GM21619 (cell line): ENCODE results near the gene CELF4.

ENCODE experiments used
- ATAC-seq: cut with Tn5 transposase; IDR thresholded peaks from one replicate; pipeline ENCODE4 v1.9.1; 2021; ENCODE audit not compliant: unreplicated experiment

CELF4 gene

DNA sequence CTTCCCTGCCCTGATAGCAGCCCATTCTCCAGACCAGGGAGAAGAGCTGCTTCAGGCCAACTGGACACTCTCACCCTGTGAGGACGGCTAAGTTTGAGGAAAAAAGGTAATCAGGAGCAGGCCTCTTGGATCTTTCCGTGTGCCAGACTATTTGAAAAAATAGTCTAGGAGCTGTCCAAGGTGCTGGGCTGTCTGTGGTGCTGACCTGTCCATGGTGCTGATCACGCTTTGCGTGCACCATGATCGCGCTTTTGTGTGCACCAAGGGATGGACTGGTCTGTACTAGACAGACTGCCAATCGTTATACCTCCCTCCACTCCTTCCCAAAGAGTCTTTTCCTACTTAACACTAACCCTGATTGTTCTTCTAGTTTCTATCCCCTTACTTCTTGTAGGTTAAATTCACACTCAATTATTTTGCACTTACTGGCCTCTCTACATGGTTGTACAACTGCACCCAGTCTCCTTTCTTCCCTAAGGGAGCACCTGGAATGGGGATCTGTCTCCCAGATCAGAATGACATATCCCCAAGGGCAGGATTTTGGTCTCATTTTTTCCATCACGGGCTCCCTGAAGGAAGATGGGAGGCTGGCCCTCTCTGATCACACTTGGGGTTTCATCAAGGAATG, 295.4 kb downstream of the CELF4 start:
- no peak for ATAC-seq

DNA sequence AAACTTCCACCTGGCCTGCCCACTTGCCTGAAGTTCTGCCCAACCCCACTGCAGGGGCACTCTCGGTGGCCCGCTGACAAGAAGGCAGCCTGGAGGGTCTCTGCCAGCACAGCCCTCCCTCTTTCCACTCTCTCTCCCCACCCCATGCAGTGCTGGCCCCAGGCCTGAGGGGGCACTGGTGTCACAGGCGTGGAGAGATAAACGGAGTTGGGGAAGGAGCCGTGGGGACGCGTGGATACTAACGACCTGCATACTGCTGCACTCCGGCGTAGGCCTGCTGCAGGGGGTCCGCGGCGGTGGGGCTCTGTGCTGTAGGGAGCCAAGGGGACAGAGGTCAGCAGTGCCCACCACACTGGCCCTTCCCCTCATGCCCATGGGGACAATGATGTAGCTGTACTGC, 299.3 kb downstream of the CELF4 start:
- no peak for ATAC-seq

DNA sequence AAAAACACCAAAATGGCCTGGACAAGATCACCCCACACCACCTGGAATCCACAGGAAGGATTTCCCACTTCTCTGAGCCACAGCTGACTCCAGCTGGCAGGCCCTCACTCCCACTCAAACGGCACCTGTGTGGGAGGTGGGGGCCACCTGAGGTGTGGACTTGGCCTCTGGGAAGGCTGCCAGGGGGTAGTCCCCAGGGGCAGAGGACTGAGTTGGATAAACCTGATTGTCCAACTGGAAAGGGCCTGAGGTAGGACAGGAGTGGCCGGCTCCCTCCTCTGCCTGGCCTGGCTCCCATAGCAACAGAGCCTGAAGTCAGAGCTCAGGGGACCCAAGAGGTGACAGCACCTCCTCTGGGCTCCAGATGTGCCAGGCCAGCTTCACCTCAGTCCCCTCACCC, 300.2 kb downstream of the CELF4 start:
- no peak for ATAC-seq

DNA sequence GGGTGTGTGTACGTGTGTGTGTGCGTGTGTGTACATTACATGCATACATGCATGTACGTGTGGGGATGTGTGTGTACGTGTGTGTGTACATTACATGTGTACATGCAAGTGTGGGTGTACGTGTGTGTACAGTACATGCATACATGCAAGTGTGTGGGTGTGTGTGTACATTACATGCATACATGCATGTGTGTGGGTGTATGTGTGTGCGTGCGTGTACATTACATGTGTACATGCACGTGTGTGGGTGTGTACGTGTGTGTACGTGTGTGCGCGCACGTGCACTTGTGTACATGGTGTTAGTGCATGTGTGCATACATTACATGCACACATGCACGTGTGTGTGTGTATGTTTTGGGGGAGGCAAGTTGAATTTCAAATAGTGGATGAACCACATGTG, 300.6 kb downstream of the CELF4 start:
- no peak for ATAC-seq

DNA sequence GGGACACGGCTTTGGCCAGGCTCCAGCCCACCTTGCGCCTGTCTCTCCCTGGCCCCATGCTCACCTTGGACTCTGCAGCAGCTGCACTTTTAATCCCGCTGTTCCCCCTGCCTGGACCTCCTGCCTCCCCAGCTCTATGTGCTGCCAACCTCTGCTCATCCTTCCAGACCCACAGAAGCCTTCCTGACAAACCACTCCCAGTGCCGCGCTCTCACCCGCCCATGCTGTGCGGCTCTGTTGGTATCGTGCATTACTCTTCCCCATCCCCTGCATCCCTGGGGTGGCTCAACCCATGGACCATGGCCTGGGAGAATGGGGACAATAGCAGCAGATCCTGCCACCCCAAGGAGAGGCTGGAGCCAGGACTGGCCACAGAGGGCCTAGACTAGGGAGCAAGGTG, 303.6 kb downstream of the CELF4 start:
- ATAC-seq, result no peak

DNA sequence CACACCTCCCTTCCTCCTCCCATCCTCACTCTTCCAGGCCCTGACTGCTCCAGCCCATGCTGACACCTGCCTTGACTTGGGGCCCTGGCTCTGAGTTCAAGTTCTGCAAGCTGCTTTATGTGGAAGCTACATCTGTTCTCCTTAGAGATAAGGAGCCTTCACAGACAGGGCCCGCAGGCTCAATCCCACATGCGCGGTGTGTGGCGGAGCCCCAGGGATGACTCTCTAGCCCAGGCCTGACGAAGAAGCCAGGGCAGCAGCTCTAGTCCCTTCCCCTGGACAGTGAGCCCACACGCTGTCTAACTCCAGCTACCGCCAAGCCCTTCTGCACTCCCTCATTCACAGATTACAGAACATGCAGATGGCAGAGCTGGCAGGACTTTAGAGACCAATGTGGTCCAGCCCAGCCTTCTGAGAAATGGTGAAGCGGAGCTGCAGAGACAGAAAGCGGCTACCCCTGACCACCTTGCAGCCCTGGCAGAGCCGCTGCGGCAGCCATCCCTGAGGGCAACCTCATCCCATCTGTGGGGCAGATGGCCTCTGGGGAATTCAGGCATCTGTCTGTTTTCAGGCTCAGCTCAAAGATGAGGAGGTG, 304.3 kb downstream of the CELF4 start:
- ATAC-seq, result no peak

DNA sequence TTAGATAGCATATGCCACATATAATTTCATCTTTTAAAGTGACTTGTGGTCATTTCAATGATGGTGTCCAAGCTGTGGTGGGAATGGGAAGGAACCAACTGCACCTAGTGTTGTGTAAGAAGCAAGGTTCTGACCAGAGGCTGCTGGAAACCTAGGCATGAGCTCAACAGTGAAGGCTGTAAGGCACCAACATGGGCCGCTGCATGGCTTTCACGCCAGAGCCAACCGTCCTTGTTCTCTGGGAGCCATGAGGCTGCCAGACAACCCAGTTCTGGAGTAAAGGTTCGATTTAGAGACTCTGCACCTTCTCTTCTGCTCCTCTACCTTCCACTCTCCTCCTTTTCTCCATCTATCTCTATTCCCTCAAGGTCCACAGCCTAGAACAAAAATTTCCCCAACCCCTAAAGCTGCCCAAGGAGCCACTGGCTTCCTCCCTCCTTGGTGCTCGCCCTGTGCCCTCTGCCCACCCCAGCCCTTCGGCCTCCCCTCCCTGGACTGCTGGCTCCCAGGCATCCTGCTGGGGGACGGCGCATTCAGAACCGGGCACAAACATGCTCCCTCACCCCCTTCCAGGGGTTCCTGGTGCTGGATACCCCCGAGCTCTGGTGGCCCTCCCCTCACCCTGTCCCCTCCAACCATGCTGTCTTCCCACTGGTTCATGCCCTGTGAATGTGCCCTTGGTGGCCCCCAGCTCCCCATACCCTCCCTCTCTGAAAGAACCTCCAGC, 305.1 kb downstream of the CELF4 start:
- no peak for ATAC-seq

DNA sequence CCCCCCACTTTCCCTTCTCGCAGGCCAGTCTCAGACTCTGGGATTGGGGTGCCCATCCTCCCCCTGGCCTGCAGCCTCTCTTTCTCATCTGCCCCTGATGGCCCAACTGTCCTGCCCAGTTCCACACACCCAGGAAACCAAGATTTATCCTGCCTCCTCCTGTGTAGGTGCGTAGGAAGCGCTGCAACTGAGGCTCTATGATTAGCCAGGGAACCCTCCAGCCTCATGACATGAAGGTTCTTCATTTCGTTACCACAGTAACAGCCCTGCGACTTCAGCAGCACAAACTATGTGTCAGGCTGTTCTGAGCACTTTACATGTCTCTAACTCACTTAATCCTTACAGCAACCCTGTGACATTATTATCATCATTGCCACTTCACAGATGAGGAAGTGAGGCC, 305.9 kb downstream of the CELF4 start:
- no peak for ATAC-seq

DNA sequence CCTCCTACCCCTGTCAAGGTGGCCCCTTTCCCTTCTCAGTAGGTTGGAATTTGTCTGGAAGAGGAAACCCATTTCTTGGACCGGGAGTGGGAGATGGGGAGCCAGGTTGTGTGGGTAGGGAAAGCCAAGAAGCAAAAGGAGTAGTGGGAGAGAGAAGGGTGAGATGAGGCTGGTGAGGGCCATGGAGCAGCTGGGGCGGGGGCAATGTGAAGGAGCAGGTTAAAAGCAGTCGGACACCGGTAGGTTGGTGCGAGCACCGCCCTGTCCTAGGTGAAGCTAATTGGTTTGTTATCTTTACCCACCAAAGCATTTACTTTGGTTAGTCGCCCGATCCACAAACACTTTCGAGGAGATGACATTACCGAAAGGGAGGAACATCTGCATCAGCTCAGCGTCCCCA, 306.8 kb downstream of the CELF4 start:
- ATAC-seq, result no peak

DNA sequence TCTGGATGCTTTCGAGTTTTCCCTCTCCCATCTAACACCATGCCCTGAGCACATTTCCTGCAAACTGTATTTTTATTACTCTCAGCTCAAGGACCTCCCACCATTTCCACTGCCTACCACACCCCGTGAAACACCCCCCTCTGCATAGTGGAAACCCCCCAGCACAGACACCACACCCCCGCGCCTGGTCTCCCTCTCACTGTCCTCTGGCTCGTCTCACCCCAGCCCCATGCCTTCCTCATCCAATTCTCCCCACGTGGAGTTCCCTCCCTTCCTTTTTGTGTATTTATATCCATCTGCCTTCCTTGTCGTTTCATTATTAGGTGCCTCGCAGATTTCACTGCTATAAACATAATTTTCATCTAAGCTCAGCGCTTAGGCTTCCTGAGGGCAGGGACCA, 307.5 kb downstream of the CELF4 start:
- ATAC-seq, result no peak

DNA sequence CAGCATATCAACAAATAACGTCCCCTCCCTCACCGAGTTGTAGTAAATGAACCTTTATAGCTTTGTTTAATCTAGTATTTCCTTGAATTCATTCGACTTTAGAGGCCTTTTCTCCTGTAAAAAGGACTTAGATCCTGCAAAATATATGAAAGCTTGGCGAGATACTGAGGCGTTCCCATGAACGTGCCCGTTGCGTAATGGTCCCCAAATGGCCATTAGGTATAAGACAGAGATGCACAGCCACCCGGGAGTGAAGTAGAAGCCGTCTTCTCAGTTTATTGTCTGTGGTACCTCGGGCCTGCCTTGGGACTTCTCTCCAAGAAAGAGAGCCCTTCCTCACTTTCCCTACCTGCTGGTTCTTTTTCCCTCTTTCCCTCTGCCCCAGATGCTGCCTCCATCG, 310.6 kb downstream of the CELF4 start:
- ATAC-seq, result no peak

DNA sequence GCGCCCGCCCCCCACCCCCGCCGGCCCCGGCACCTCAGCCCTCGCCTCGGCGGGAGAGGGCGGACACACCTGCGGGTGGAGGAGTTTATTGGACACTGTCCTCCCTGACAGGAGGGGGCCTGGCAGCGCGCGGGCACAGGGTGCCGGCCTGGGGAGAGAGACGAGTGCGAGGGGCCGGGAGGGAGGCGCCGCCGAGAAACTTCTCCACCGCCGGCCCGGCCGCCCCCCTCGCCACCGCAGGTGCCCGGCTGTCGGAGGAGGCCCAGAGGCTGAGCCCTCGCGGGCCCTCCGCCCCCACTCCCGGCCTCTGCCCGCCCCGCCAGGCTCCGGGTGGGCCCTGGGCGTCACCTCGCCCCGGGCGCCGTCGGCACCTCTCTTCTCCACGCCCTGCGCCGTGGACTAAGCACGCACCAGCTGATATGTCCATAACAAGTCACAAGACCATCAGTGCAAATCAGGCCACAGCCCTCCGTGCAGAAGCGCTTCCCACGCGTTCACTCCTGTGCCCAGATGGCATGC, 311.3 kb downstream of the CELF4 start:
- ATAC-seq, result peak; percentile 11

DNA sequence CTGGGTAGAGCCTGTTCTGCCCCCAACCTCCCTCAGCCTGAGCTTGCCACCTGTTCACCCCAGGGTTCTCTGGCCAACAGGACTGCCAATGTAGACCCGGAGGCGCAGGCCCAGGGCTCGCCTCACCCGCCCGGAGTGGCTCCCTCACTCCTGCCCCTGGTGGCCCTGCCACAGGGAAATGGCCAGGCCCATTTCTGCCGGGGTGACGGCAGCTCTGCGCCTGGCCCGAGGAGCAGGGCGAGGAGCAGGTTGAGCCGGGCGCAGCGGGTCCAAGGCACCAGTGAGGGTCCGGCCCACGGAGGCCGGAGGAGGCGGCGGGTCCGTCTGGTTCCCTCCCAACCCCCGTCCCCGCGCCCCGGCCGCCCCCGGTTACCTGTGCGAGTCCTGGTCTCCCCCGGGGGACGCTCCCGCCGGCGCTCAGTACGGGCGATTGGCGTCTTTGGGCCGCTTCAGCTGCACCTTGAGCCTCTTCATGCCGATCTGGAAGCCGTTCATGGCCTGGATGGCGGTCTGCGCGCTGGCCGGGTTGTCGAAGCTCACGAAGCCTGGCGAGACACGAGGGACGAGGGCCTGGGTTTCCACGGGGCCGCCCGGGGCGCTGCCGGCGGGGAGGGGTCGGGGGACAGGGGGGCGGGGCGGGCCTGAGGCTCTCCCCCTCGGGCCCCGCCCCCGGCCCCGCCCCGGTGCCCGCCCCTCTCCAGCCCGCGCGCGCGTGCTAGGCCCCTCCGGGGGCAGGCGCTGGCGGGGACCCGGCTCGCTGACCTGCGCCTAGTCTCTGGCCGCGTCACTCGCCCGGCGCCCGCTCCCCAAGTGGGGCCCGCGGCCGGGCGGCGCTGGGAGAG, 312.0 kb downstream of the CELF4 start:
- ATAC-seq, result peak; percentile 43

DNA sequence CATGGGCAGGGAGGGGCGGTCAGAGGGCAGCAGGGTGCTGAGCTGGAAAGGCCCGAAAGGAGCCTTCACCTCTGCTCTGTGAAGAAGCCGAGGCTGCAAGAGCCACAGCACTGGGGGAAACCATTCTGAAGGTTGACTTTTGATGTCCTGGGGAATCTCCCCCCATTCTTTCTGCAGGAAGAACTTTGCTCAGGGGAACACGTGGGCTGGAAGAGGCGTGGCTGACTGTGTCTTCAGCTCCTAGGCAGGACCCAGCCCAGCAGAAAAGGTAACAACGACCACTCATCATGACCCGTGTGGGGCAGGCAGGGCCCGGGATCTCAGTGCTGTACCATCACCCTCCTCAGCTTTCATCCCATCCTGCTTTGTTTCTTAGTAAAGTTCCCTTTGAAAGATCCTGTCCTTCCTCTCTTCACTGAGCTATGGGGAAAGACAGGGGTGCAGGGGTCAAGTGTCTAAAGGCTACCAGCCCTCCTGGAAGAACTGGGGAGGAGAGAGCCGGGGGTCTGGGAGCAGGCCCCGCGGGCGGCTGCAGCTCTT, 312.7 kb downstream of the CELF4 start:
- ATAC-seq, result no peak

DNA sequence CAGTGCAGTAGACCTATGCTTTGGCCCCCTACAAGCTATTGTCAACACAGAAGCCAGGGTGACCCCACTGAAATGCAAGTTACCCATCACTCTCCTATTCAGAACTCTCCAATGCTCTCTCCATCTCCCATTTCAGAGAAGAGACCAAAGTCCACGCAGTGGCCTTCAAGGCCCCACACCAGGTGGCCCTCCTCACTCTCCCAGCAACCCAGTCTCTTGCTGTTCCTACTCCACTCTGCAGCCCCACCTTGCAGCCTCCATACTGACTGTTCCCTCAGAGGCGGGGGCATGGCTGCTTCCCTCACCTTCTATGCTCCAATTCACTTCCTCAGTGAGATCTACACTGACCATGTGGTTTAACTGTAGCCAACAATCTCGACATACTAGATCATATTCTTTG, 313.3 kb downstream of the CELF4 start:
- no peak for ATAC-seq

DNA sequence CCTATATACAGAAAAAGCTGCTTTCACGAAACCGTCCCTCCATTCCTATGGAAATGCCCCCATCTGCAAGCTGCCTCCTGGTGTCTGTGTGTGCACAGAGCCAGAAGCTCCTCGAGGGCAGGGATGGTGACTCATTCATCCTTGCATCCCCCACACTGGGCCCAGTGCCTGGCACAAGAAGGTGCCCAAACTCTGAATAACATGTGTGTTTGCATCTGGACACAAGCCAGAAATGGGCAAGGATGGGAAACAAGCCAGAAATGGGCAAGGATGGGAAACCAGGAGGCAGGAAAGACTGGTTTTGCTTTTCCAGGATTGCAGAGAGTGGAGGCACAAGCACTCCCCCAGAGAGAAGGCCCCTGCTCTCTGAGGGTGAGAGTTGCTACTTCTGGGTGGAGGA, 313.9 kb downstream of the CELF4 start:
- ATAC-seq, result no peak

DNA sequence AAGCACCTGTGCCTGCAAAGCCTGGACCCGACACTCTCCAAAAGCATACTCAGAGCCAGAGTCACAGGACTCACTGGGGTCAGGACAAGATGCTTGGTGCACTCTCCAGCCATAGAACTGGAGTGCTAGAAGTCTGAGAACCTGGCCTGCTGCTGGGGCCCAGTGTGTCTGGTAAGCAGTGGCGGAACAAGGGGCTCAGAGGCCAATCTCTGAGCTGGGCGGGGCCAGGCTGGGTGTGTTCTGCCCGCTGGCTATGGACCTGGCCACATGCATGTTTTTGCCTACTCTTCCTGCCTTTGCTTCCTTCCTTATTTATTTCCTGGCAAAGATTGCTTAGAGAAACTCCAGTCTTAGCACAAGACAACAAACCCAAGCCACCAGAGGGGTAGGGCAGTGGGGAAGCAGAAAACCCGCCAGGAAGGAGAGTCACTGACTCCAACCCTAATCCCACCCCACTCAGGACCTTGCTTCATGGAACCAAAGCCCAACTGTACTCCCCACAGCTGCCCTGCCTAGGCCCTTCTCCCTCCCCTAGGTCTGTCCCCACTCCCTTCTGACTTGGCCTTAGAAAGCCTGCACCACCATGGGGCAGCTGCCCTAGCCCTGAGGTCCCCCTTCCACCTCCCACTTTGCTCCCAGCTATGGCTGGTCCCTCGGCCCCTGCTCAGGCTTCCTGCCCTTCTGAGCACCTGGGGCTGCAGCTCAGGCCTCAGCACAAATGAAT, 315.5 kb downstream of the CELF4 start:
- ATAC-seq, result no peak

DNA sequence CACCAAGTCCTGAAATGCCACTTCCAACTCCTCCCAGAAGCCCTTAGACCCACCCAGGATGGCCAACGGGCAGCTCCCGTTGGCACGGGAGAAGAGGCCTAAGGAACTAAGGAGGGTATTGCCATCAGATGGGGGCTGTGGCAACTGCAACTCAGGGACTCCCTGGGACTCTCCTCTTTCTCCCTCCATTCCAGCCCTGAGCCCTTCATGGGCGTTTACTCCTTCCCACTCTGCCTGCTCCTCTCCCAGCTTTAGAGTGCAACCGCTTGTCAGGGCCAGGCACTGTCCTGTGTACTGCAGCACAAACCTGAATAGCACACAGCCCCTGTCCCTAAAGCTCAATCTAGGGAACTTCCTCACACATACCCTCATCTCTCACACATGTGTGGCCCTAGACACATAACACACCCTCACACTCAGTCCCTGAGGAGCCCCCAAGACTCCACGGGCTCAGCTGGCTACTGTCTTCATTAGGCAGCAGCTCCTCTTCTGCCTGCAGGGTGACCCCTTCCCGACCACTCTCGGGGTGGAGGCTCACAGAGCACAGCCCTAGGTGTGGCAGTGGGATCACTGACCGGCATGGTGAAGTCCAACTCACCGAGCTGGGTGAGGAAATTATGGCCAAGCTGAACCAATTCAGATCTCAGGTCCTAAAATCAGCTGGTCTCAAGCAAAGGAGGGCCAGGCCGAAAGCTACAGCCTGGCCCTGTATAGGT, 316.3 kb downstream of the CELF4 start:
- no peak for ATAC-seq

DNA sequence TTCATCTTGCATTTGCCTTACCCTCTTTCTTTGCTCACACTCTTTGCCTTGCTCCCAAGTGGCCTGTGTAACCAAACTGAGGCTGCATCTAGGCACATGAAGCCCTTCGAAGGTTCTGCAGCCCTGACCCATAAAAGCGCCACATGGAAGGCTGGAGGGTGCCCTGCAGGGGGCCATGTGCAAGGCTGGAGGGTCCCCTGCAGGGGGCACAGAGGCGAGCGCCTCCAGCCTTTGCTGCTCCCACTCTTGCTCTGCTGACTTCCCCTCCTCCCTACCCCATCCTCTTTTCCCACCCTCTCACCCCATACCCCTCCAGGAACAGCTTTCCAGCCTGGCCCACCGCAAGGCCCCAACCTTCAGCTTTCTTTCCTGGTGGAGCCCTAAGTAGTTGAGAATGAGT, 317.3 kb downstream of the CELF4 start:
- no peak for ATAC-seq
